ENCODE measurements around the gene FETUB. TPM values are rescaled to one million over a fixed set of nuclear protein-coding genes. Genes with fewer than 3 reads are reported as not detected.

FETUB gene
- total and polyA plus RNA-seq, 2 of the 4 experiments (the other 2 are of a cell fraction), result not detected

DNA sequence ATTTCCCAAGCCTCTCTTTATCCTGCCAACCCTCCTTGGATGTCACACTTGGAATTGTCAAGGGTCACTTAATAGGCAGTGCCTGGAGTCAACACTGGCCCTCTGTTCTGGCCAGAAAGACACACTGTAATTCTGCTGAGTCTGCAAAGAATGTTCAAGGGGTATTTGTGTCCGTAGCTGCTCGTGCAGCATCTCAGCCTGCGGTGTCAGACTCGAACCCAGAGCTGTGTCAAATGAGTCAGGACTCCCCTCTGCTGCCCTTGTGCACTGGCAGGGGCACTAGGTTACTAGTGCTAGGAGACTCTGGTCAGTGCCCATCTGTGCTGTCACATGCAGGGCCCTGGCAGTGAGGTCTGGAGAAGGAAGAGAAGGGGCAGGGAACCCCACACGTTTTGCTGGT is 28.1 kb upstream of the FETUB start:
- dilution Hi-C loops (cut with HindIII; ENCODE audit: low sequenced_read_pairs, unreplicated experiment) (no loop called here), intact Hi-C loops (cut with micrococcal nuclease) (no loop called here), in situ Hi-C loops (cut with MboI; ENCODE audit: low sequenced_read_pairs) (no loop called here)
- no peak overlapping the region for H2BK15ac ChIP-seq (ENCODE audit: low read depth, low read length)
- H3K4me2 ChIP-seq (ENCODE audit: low read depth, low read length), result no peak overlapping the region
- H3K14ac ChIP-seq (replicated peaks; ENCODE audit: low read depth, low read length), result no peak overlapping the region
- no peak overlapping the region for H2BK5ac ChIP-seq (ENCODE audit: low read depth, low read length, poor library complexity, severe bottlenecking)
- H3K56ac ChIP-seq (ENCODE audit: extremely low read depth, insufficient read depth, low read length), result no peak overlapping the region
- no peaks in the 10 kb centered on the region for H3K36me3 ChIP-seq (ENCODE audit: control insufficient read depth, insufficient read depth, low read length)
- H4K5ac ChIP-seq (ENCODE audit: low read depth, low read length), result no peak overlapping the region
- no peak overlapping the region for H3K4me3 ChIP-seq (ENCODE audit: insufficient read depth, low read depth, low read length)
- H4K20me1 ChIP-seq (ENCODE audit: insufficient read depth, low read length), result no peaks in the 10 kb centered on the region
- peak; percentile 91 for TF ChIP-seq MAFK (IDR thresholded peaks at IDR 0.05; ENCODE audit: low read depth, low read length)
- no peak for TF ChIP-seq CHD1 (IDR thresholded peaks at IDR 0.05; ENCODE audit: low read depth, low read length)
- H4K8ac ChIP-seq (ENCODE audit: low read depth in 2 of 2, low read length in 2 of 2), result no peak overlapping the region
- no peaks in the 10 kb centered on the region for H3K9me1 ChIP-seq (ENCODE audit: insufficient read depth, low read length)
- H2AFZ ChIP-seq (replicated peaks; ENCODE audit: low read length, poor library complexity), result no peak overlapping the region
- CTCF ChIA-PET, result no interaction called here
- no peak overlapping the region for H3K27ac ChIP-seq (ENCODE audit: insufficient read depth, low read length)
- H2BK120ac ChIP-seq (ENCODE audit: low read depth, low read length), result no peak overlapping the region
- no peak overlapping the region for H3K9ac ChIP-seq (ENCODE audit: low read depth, low read length)
- no peak overlapping the region for H4K91ac ChIP-seq (ENCODE audit: insufficient read depth, low read depth, low read length)
- ATAC-seq (ENCODE audit: low read depth) (no peak), DNase-seq (no peak)
- H2BK20ac ChIP-seq (ENCODE audit: low read depth, low read length), result no peak overlapping the region
- no TSS peak for BruUV-seq (replicated peaks)
- no peak overlapping the region for H3K23ac ChIP-seq (ENCODE audit: low read depth, low read length)
- H3K18ac ChIP-seq (ENCODE audit: low read depth, low read length), result no peak overlapping the region
- H2AK5ac ChIP-seq (ENCODE audit: low read depth, low read length), result no peak overlapping the region
- H3K27me3 ChIP-seq (ENCODE audit: control insufficient read depth, insufficient read depth, low read length), result peaks cover 15% of the 10 kb centered on the region; the same call in 1 of the 2 replicates
- H3K79me1 ChIP-seq (ENCODE audit: low read depth in 1 of 2, low read length in 2 of 2), result no peaks in the 10 kb centered on the region
- H3K9me3 ChIP-seq (ENCODE audit: control insufficient read depth, insufficient read depth, low read length), result no peaks in the 10 kb centered on the region
- H2AK9ac ChIP-seq (replicated peaks; ENCODE audit: low read depth, low read length, poor library complexity), result no peak overlapping the region
- H3K4ac ChIP-seq (ENCODE audit: low read depth, low read length), result no peak overlapping the region
- POLR2A ChIA-PET (ENCODE audit: unreplicated experiment), result no interaction called here
- WGBS, 2 experiments (ENCODE audit: extremely low coverage in 2 of 2, insufficient read length in 1 of 2), result 60% methylated on average over 2 of the region's 5 CpGs; no CpG with 5 or more reads in 1 of the 2 experiments
- H3K4me1 ChIP-seq (ENCODE audit: control insufficient read depth, insufficient read depth, low read length), result no peaks in the 10 kb centered on the region

Data from IMR-90 (cell line).